ENCODE data around the gene WARS2. TPM values are rescaled to one million over a fixed set of nuclear protein-coding genes. Genes with fewer than 3 reads are reported as not detected.

WARS2 gene
- total RNA-seq, 1 donor from 2014 or later: 35.6 TPM

DNA sequence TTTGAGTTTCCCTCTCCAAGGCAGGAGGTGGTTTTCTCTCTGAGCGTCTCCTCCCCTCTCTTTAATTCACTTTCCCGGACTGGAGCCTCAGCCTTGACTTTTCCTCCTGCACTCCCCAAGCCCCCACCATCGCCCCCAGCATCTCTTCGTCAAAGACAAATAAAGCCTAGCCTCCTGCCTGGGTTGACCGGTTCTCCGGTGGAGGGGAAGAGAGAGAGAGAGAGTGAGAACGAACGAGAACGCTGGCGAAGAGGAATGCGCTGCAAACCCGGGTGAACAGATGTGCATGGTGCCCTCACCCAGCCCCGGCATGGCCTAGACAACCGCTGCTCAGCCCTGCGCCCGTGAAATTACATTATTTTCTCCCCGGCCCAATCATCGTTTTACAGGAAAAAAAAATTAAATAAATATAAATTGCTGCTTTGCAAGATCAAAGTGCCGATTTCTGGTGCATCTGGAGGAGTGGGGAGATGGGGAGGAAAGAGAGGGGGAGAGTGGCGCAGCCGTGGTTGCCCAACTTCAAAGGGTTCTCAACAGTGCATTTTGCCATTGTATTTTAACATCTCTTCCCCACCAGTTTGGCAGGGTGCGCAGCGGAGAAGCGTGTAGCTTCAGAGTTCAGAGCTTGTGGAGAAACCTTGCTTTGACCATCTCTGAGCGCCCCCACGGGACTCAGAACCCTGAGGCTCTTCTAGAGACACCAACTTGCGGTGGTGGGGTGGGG is 140.9 kb downstream of the WARS2 start:
- DNase-seq (ENCODE audit: low spot score): no peak

DNA sequence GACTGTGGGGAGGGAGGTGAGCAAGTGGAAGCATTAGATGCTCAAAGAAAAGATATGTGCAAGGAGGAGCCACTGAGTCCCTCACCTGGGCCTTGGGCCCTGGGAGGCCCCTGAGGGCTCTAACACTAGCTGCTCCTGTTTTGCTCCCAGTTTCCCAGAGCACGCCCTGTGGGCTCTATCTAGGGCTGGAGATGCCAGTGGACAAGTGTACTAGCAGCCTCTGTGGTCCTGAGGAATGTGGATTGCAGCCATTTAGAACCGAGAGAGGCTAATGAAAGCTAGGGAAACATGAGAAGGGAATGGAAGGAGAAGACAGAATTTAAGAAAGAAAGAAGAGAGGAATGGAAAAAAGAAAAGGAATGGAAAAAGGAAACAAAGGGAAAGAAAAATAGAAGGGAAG is 142.3 kb downstream of the WARS2 start:
- DNase-seq (ENCODE audit: low spot score): no peak

DNA sequence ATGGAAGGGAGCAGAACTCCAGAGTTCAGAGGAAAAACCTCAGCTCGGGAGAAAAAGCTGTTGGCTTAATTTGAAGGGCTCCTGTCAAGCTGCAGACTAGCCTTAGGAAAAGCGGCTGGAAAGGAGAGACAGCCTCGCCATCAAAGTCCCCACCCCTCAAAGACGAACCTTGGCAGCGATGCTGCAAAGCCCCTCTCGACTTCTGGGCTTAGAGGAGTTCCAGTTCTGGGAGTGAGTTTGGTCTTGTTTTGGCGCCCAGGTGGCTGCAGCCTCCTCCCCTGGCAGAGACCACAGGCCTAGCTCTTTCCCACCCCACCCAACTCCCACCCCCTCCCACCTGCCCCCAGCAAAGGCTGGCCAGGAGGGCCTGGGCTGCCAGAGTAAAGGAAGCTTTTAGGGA is 143.2 kb downstream of the WARS2 start:
- DNase-seq (ENCODE audit: low spot score): no peak

DNA sequence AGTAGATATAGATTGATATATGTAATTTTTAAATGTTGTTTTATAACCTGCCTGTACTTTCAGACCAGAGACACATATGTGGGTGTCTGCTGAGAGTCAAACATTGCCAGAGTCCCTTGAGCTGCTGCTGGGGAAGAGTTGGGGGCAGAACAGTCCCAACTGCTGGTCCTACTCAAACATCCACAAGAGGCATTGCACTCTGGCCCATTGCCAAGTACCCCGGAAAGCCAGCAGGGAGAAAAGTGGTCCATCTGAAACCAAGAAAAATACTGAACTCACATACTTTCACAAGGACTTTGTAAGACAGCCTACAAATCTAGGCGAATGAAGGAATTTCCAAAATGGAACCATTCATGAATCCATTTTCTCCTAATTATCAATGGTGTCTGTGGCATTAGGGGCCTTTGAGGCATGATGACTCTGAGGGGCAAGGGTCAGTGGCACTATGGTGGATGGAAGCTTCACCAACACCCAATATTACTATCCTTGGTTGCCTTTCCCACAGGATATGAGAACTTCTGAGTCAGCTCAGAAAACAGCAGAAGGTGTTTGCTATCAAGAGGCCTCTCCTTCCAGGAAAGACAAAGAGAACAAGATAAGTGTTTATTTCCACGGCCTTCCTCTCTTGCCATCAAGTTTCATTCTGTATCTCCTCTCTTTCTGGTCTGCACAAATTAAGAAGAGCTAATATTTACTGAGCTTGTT is 145.0 kb downstream of the WARS2 start:
- no peak for DNase-seq (ENCODE audit: low spot score)

DNA sequence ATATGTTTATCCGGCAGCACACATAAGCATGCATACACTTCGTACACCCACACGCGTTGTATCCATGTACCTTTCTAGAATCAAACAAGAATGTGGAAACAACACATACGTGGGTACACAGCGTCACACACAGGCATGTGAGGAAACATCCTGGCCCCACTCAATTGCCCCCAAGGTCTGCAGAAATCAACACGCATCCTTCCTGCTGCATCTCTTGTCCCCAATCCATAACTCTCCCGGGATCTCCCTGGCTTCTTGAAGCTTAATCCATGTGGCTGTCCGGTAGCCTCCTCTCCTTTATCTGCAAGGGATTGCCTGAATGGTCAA is 146.8 kb downstream of the WARS2 start:
- no peak for DNase-seq (ENCODE audit: low spot score)

DNA sequence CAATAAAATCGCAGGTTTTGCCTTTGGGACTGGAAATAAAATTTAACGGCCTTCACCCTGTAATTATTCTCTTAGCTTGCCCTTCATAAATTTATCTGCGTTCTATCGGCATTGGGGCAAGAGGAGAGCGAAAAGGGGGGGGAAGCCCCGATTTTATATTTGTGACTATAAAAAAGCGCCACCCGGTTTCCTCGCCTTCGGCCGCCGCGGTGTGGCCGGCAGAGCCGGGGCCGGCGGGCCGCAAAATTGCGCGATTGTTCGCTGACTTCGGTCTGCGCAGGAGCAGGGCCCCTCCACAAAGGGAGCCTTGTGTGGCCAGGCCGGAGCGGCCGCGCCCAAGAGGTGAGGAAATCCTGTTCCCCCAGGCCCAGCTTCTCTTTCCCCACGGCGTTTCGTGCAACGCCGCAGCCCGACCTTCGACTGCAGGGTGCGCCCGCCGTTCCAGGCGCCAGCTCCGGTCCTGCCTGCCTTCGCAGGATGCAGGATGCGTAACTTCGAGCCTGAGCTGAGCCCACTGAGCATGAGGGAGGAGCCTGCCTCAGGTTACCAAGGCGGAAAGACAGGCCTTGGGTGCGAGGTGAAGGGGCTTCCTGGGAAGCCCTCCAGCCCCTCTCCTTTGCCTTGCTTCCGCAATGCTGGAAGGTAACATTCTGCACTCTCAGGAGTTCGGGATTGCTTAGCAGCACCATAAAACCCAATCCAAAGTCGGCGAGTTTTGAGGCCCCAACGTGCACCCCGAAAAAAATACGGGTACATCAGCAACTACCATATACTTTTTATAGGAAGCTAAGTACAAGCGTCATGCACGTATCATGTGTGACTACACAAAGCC is 147.4 kb downstream of the WARS2 start:
- no peak for DNase-seq (ENCODE audit: low spot score)

DNA sequence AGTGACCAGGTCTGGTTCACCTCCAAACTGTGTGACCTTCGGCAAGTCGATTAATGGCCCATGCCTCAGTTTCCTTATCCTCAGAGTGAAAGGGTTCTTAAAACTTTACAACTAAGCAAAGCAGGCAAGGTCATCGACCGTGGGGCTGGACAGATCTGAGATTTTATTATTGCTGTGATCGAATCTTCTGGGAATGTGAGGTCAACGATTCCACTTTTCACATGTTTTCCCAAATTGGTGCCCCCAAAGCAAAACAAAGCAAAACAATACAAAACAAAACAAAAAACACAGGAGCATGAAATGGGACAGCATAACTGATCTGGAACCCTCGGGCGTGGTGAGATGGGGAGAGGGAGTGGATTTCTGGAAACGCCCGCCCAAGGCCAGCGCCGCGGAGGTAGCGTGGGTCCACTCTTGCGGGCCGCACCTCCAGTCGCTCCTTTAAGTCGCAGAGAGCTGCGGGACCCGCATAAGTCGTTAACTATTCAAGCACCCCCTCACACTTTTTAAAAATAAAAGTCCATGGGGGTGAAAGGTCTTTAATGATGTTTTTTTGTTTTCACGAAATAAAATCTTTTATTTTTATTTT is 148.1 kb downstream of the WARS2 start:
- DNase-seq (ENCODE audit: low spot score): no peak

DNA sequence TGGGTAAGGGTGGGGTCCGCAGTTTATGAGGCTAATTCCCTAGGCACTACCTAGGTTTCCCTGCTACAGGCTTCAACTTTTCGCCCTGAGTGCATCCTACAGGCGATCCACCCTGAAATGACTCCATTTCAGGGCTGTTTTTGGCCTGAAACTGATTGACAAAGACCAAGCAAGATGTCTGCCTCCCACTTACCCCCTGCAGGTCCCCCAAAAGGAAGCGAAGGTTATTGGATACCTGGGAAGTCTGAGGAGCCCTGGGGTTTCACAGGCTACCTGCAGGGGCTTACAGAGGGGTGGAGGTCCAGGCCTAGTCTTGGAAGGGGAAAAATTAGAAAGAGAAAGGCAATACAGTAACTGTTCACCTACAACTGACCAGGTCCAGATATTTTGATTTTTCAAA is 149.0 kb downstream of the WARS2 start:
- DNase-seq (ENCODE audit: low spot score): no peak

DNA sequence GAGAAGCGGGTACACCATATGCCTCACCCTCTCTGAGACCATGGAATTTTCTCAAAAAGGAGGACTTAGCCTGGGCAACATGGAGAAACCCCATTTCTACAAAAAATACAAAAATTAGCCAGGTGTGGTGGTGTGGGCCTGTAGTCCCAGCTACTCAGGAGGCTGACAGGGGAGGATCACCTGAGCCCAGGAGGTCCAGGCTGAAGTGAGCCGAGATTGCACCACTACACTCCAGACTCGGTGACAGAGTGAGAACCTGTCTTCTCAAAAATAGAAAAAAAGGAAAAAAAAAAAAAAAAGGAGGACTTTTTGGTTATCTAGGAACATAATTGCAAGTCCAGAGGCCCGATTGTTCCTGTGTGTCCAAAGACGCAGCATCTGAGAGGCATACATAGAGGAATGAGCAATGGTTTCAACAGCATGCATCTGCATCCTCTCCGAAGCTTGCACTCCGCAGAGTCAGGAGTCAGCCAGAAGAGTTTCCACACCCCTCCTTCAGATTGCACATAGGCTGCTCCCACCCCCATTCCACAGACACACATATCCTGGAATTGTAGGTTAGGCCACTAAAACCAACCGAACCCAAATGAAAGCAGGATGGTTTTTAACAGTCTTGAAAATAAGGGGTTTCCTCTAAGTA is 149.8 kb downstream of the WARS2 start:
- DNase-seq (ENCODE audit: low spot score): no peak

DNA sequence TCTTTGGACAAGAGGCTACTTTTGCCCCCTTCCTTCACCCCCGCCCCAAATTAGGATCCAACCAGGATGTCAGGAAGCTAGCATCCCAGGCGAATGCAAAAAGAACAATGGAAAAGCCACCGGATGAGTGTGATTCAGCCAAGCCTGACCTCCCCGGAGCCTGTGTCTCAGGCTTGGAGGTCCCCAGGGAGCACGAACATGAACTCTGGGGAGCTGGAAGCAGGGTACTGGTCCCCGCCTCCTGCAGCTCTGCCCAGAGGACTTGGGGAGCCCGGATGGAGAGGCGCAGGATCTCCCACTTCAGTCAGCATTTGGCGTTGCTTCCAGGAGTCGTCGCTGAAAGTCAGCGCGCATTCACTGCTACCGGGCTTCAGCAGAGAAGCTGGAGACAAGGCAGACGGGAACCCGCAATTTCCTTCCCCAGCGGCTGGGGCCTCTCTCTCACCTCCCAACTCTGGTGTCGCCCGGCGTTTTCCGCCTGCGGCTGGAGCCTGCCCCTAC is 150.5 kb downstream of the WARS2 start:
- DNase-seq (ENCODE audit: low spot score): no peak

DNA sequence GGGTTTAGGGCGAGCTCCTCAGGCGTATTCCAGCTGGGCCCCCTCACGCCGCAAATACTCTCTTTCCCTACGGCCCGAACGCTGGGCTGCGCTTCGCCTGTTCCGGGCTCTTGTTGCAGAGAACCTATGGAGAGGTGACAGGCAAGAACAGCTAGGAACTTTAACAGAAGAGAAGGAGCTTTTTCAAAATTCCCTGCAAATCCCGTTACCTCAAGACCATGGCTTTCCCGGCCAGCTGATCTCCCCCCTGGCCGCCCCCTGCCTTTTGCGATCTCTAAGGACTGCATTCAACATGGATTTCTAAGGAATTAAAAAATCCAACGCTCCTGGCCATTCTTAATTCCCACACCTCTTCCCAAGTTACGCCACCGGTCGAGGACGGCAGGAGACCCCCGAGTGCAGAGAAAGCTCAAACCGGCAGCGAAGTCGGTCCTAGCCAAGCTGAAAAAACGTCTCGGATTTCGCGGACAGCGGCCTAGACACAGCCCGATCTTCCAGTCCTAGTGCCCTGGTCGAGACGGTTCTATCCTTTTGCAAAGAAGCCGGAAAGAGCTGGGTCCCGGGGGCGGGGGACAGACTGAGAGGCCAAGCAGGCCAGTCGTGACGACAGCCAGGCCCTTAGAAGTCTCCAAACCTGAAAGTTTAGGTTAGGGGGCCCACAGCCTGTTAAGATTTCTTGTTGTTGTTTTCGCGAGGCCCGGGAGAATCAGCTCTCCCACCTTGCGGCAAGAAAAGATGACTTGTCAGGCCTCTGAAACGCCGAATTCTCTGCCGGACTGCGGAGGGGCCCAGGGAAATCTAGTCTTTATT is 151.2 kb downstream of the WARS2 start:
- DNase-seq (ENCODE audit: low spot score): no peak

DNA sequence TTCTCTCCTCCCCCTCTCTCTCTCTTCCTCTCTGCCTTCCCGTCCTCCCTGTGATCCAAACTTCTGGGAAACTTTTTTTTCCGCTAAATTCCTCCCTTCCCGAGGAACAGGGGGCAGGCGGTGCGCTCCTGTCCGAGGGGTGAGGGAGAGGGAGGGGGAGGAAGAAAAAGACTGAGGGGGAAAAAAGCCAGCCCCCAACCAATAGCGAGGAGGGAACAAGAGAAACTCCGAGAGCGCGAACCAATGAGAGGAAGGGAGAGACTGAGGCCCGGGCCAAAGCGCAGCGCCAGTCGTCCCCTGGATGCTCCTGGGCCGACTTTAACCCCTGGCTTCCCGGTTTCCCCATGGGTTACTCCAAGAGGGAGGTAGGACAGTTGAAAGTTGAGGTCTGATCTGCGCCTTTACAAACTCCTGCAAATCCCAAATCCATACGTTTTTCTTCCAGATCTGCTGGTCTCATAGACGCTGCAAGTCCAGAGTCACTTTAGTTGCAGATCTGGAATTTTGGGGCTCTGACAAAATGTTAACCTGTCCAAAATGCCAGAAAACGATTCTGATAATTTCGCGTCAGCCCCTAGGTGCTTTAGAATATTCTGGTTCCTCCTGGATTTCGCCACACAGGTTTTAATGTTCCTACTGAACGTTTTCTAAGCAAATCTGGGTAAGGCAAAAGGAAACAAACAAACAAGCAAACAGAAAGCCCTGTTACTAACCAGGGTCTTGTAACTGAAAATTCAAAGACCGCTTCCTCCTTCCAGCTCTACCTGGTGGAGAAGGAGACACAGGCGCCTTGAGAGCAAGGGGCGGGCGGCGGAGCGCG is 152.1 kb downstream of the WARS2 start, which contains the start of gene TBX15:
TSS of gene TBX15 (minus strand) at position 158 of the 820 bp plus-strand sequence. CDS start 548 bp downstream, outside the sequence.
- no peak for DNase-seq (ENCODE audit: low spot score)

DNA sequence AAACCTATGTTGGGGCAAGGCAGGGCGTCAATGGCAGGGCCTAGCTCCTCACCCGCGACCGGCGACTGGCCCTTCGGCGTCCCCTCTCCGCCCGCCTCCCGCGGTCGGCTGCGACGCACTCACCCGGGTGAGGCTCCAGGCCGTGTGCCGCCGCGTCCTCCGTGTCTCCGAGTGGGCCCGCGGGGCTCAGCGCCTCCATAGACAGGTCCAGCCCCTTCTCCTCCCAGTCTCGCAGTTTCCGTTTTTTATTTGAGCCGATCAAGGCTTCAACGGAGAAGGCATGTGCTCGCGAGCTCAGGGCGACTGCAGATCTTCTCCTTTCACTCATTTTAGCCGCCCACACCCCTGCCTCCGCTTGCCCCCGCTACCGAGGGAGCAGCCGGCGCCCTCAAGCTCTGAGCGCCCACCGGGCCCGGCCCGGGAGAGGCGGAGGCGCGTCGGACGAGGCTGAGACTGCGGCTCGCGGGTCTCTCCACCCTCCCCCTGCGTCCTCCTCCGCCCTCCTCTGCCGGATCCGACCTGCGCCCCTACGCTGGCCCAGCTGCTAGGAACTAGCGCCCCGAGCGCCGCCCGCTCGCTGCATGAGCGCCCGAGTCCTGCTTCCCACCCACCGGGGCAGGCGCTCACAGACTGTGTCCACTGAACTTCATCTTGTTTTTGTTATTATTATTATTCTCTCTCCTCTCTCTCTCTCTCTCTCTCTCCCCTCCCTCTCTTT is 152.8 kb downstream of the WARS2 start:
- no peak for DNase-seq (ENCODE audit: low spot score)

DNA sequence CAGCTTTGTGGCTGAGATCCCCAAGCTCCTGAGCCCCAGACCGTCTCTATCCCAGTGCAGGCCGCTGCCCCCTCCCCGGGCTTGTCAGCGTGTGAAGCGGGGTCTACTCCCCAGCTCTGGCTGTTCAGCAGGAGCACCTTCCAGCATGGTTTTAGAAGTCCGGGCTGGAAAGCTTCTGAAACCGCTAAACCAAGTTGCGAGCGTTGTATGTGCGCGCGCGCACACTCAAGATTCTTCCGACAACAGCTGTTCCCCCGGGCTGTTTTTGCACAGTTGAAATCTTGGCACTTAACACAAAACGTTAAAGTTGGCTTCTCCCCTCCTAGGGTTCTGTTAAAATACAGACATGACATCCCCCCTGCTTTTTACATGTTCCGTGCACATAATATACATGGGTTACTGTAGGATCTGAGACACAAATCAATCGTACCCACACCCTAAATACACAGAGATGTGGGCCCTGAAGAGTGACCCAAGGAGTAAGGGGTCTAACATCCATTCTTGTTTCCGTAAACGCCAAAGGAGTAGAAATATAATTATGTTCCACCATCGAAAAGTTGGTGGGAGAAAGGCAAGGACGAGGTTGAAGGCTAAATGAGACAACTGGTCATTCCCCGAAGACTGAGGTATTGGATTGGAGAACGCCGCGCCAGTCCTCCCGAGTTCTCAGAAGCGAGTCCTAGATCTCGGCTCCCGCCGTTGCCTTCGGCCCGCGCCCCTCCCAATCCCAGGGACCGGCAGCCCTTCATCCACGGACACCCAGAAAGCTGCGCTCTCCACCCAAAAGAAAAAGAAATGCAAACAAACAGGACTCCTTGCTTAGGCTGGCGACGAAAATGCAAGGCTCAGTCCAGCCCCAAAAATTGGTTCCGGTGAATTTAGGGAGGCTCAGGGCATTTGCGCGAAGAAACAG is 153.6 kb downstream of the WARS2 start:
- DNase-seq (ENCODE audit: low spot score): no peak

DNA sequence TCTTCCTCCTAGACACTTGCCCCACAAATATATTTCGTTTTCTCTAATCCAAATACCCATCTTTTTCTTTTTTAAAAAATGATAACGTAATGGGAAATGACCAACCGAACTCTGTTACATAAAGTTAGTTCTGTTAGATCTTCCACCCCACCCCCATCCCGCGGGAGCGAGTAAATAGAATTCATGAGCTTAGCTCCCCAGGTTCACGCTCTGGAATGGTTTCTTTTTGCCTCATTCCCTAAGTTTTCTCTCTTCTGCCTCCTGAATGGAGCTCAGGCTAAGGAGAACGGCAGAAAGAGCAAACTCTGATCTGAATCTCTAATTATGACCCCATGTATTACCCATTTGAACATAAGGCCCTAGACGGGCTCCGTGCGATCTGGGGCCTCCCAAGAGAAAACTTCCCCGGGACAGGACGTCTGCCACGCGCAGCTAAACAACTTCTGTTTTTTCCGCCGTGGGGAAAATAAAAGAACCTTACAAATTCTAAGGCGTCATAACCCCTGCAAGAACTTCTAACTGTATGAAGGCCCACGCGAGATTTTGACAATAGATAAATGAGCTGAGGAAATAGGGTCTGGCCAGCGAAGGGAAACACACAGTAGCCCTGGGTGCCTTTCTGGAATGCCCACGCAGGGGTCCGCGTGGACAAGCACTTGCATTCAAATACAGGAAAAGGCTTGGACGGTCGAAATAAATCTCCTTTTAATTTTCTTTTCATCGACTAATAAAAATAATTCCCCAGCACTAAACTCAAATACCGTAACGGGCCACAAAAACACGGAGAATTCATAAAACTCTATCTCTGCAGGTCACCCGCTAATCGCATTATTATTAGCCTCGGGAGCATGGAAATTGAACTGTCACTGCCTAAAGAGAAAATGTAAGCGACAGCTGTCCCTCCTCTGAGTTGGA is 154.6 kb downstream of the WARS2 start:
- no peak for DNase-seq (ENCODE audit: low spot score)

DNA sequence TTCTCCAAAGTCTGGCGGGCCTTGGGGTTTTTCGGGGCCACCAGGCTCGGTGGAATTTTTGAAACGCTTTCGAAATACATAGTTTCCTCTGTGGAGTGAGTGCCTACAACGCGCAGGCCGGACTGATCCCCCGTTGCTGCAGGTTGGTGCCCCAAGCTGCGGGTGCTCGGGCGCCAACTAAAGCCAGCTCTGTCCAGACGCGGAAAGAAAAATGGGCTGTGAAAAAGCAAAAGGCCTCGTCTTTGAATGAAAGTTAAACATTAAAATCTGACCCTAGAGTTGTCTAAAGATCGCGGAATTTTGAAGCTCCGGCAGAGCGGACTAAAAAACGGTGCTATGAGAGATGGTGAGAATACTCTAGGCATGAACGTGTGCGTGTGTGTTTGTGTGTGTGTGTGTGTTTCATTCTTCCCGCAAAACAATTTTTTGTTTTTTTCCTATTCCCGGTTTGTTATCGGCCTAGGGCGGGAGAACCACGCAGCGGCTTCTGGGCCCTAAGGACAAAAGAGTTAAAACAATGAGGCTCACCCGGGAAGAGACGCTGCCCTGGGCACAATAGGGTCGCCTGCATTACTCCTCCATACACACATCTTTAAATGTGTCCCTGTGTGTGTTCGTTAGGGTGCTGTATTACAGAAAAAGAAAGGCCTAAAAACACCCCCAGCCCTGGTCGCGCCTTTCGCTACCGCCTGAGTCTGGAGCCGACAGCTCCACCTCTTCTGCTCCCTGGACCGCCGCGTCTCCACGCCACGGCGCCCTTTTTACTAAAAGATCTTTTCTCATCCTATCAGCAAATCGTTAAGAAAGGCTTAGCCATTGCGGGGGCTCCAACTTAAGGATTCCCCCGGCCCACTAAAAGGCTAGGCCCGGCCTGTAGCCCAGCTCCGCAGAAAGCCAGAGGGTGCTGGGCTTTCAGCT is 155.5 kb downstream of the WARS2 start:
- DNase-seq (ENCODE audit: low spot score): no peak
